CD4-positive, CD25-positive, alpha-beta regulatory T cell (primary cell): Measurements from ENCODE around the gene RUNX2. TPM values are rescaled to one million over a fixed set of nuclear protein-coding genes. Genes with fewer than 3 reads are reported as not detected.
A peak's percentile ranks its signal among the peaks of the same experiment; 100 is the strongest.

ENCODE experiments used
- ATAC-seq, 2 donors: fragments of 150-1000 bp; cut with Tn5 transposase; one replicate each; pipeline ENCODE4 v1.10.0; 2021; ENCODE audit warnings: low read depth in 2 of 2, moderate number of reproducible peaks in 2 of 2, moderate library complexity in 1 of 2
- DNase-seq, 3 donors: peaks; one replicate each; pipeline versions ENCODE4 v3.0.0 to v3.0.0-alpha.2; 2012 to 2022; ENCODE audit warnings: mixed read lengths in 1 of 3
- H3K27ac ChIP-seq: one replicate; pipeline ENCODE4 v1.7.0; 2013; ENCODE audit warnings: mild to moderate bottlenecking, low read length; ENCODE audit not compliant: insufficient read depth, poor library complexity, severe bottlenecking
- H3K27me3 ChIP-seq: one replicate; pipeline ENCODE4 v1.7.0; 2013; ENCODE audit warnings: low read length; ENCODE audit not compliant: control insufficient read depth, insufficient read depth
- H3K36me3 ChIP-seq: one replicate; pipeline ENCODE4 v1.7.0; 2013; ENCODE audit warnings: mild to moderate bottlenecking, low read length, moderate library complexity; ENCODE audit not compliant: control insufficient read depth, insufficient read depth
- H3K4me1 ChIP-seq: 2 replicates; pipeline ENCODE4 v1.7.0; 2013; ENCODE audit warnings: mild to moderate bottlenecking, low read length; ENCODE audit not compliant: insufficient read depth, control insufficient read depth, poor library complexity, severe bottlenecking
- H3K4me3 ChIP-seq: one replicate; pipeline ENCODE4 v1.7.0; 2013; ENCODE audit warnings: low read depth, mild to moderate bottlenecking, low read length, moderate library complexity
- H3K9me3 ChIP-seq, 2 experiments: 1 replicate in 1 of 2; 2 replicates in 1 of 2; pipeline ENCODE4 v1.7.0; 2013; ENCODE audit warnings: low read length in 2 of 2, mild to moderate bottlenecking in 1 of 2, moderate library complexity in 1 of 2; ENCODE audit not compliant: control insufficient read depth in 2 of 2
- H3K27ac Mint-ChIP-seq, 3 donors: one replicate each; pipeline ENCODE4 v1.8.0; 2020 to 2022; ENCODE audit warnings: mild to moderate bottlenecking in 3 of 3, mixed read lengths in 3 of 3, moderate library complexity in 2 of 3
- H3K27me3 Mint-ChIP-seq: one replicate; pipeline ENCODE4 v1.8.0; 2022; ENCODE audit warnings: mild to moderate bottlenecking, mixed read lengths
- H3K36me3 Mint-ChIP-seq: one replicate; pipeline ENCODE4 v1.8.0; 2020; ENCODE audit warnings: mixed read lengths
- H3K4me1 Mint-ChIP-seq, 4 donors: one replicate each; pipeline ENCODE4 v1.8.0; 2020 to 2022; ENCODE audit warnings: mixed read lengths in 4 of 4, mild to moderate bottlenecking in 1 of 4
- H3K4me3 Mint-ChIP-seq, 4 donors: one replicate each; pipeline ENCODE4 v1.8.0; 2020 to 2022; ENCODE audit warnings: mild to moderate bottlenecking in 4 of 4, mixed read lengths in 4 of 4, moderate library complexity in 3 of 4
- H3K9me3 Mint-ChIP-seq, 7 donors: one replicate each; pipeline ENCODE4 v1.8.0; 2020 to 2022; ENCODE audit warnings: mixed read lengths in 7 of 7, mild to moderate bottlenecking in 3 of 7, moderate library complexity in 2 of 7
- polyA plus RNA-seq, 4 donors: library from polyadenylated mRNA; unstranded; fragments of 300-500 nt; fragmentation: Illumina TruSeq; gene quantifications; one replicate each; pipeline ENCODE4 v1.2.3, GENCODE V29; 2021
- total RNA-seq: library from RNA; stranded (reverse); gene quantifications from one replicate; pipeline ENCODE4 v1.2.3, GENCODE V29; 2022

Gene RUNX2
- total and polyA plus RNA-seq, 5 donors from 2014 or later, result 5.3 to 30.0 (median 5.5) TPM

DNA sequence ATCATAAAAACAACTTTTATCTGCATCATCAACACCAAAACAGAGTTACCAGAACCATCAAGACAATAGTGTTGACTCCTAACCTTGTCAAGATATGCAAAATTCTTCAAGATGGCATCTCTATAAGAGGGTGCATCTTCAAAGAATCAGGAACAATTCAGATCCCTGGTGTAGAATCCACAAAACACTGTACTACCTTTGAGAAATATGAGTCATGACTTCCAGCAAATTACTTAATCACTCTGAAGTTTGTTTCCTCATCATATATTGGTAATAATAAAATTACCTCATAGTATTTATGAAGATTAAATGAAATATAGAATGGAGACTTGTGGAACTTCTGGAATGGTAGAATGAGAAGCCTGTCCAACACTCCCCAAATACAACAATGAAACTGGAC lies 270.9 kb downstream of the RUNX2 start:
- H3K27me3 ChIP-seq, result no peaks in the 10 kb centered on the region
- DNase-seq (no peak), ATAC-seq (no peak)
- H3K27ac ChIP-seq, result no peak overlapping the region
- Mint-ChIP-seq H3K9me3 (peaks cover 3 to 24% (median 9%) of the 10 kb centered on the region in 7 donors), H3K4me3 (no peak overlapping the region), H3K4me1 (peaks cover 13 to 30% (median 23%) of the 10 kb centered on the region in 4 donors), H3K27ac (no peak overlapping the region), H3K27me3 (peaks cover 16% of the 10 kb centered on the region), H3K36me3 (peaks cover 6% of the 10 kb centered on the region)
- peaks cover 20% of the 10 kb centered on the region for H3K4me1 ChIP-seq
- H3K36me3 ChIP-seq, result no peaks in the 10 kb centered on the region
- H3K9me3 ChIP-seq, result peaks cover 0 to 15% of the 10 kb centered on the region in 2 experiments
- no peak overlapping the region for H3K4me3 ChIP-seq

DNA sequence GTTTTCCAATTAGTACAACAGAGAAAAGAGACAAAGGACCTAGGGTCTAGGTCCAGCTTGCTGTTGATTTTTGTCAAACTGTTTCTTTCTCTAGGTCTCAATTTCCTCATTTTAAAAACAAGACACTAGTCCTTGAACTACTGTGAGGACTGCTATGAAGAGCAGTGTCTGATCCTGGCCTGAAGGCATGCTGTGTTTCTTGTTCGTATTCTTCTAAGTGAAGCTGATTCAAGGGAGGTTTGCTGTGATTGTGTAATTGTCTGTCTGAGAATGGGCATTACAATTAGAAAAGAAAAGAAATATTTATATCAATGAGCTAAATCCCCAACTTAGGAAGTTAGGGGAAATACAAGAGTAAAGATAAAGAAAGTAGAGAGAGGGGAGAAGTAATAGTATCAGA lies 277.8 kb downstream of the RUNX2 start:
- no peak for ATAC-seq
- H3K9me3 ChIP-seq, result peaks cover 0 to 3% of the 10 kb centered on the region in 2 experiments
- H3K4me1 Mint-ChIP-seq, result peaks cover 6 to 15% (median 9%) of the 10 kb centered on the region in 4 donors
- H3K4me1 ChIP-seq, result no peaks in the 10 kb centered on the region
- peaks cover 3 to 16% (median 9%) of the 10 kb centered on the region in 7 donors for H3K9me3 Mint-ChIP-seq
- H3K27me3 Mint-ChIP-seq, result peaks cover 22% of the 10 kb centered on the region
- no peaks in the 10 kb centered on the region for H3K36me3 ChIP-seq
- H3K4me3 ChIP-seq, result no peak overlapping the region
- no peaks in the 10 kb centered on the region for H3K27me3 ChIP-seq
- no peak overlapping the region for H3K4me3 Mint-ChIP-seq
- H3K36me3 Mint-ChIP-seq, result no peaks in the 10 kb centered on the region
- no peak overlapping the region for H3K27ac ChIP-seq
- no peak for DNase-seq
- H3K27ac Mint-ChIP-seq, result no peak overlapping the region

DNA sequence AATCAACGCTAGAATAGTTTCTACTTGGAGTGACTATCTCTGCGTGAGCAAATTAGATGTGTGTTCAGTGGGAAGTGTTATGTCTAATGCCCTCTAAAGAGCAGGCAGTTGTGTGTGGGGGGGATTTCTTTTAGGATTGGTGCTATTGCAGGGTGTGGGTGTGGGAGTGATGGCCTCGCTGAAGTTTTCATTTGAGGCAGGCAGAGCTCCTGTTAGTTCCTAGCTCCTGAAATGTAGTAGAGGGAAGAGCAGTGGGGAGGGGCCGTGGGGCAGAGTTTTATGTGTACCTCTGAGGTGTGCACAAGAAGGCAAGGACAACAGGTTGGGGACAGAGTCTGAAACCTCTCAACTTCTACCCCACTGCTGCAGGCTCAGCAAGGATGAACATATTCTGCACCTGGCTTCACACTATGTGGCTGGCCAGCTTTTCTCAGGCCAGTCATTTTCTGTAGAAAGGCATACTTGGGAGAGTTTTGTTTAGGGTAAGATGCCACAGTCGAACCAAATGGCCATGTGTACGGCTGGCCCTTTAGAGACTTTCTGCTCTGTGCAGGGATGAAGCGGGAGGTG lies 278.8 kb downstream of the RUNX2 start:
- H3K27me3 ChIP-seq, result no peaks in the 10 kb centered on the region
- no peak overlapping the region for H3K4me3 ChIP-seq
- Mint-ChIP-seq H3K9me3 (peaks cover 3 to 13% (median 8%) of the 10 kb centered on the region in 7 donors), H3K4me3 (peak overlapping the region in 1 of 4 donors; percentile 43), H3K36me3 (no peaks in the 10 kb centered on the region), H3K27me3 (peaks cover 19% of the 10 kb centered on the region), H3K27ac (peak overlapping the region in 1 of 3 donors; percentile 48), H3K4me1 (peaks cover 6 to 15% (median 9%) of the 10 kb centered on the region in 4 donors)
- no peaks in the 10 kb centered on the region for H3K36me3 ChIP-seq
- H3K4me1 ChIP-seq, result no peaks in the 10 kb centered on the region
- DNase-seq (no peak), ATAC-seq (no peak)
- H3K27ac ChIP-seq, result no peak overlapping the region
- peaks cover 0 to 3% of the 10 kb centered on the region in 2 experiments for H3K9me3 ChIP-seq

GRCh38 chr6:45607798-45608197 lies 279.7 kb downstream of the RUNX2 start:
- ATAC-seq (no peak), DNase-seq (no peak)
- Histone ChIP-seq H3K4me1 (no peaks in the 10 kb centered on the region), H3K4me3 (no peak overlapping the region), H3K36me3 (no peaks in the 10 kb centered on the region), H3K9me3 (peaks cover 0 to 3% of the 10 kb centered on the region in 2 experiments), H3K27ac (no peak overlapping the region), H3K27me3 (no peaks in the 10 kb centered on the region)
- no peaks in the 10 kb centered on the region for H3K36me3 Mint-ChIP-seq
- no peak overlapping the region for H3K4me3 Mint-ChIP-seq
- H3K4me1 Mint-ChIP-seq, result peaks cover 6 to 15% (median 9%) of the 10 kb centered on the region in 4 donors
- peak overlapping the region in 1 of 3 donors; percentile 46 for H3K27ac Mint-ChIP-seq
- H3K9me3 Mint-ChIP-seq, result peaks cover 2 to 11% (median 6%) of the 10 kb centered on the region in 7 donors
- peaks cover 16% of the 10 kb centered on the region for H3K27me3 Mint-ChIP-seq

DNA sequence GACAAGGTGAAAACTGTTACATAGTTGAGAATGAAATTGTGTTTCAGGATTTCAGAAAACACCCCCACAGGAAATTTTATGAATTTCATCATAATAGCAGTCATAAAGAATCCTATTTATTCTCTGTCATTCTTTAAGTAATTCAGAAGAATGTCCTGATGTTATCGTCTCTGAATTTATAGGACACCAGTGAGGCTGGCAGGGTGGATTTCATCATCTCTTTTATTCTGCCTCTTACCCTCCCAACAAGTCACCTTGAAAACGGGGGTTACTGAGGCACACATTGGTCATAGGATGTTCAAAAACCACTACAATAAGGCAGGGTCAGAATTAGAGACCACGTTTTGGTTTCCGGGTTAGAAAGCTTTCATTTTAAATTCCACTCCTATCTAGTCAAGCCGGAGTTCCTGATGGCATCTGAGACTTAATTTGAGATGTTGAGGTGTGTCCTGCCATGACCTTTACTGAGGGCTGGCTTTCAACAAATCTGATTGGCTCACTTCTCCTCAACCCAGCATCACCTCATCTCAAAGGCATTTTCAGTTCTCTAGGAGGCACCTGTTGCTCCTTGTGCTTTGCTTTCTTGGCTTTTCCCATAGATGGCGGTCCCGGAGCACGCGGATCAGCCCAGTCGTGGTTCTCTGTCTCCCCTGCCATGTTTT lies 280.3 kb downstream of the RUNX2 start:
- peaks cover 2 to 9% (median 4%) of the 10 kb centered on the region in 7 donors for H3K9me3 Mint-ChIP-seq
- no peak overlapping the region for H3K4me3 Mint-ChIP-seq
- DNase-seq (no peak), ATAC-seq (no peak)
- peak overlapping the region in 2 of 3 donors; percentile 46 to 53 for H3K27ac Mint-ChIP-seq
- Histone ChIP-seq H3K27ac (no peak overlapping the region), H3K9me3 (peaks cover 0 to 3% of the 10 kb centered on the region in 2 experiments), H3K4me1 (no peaks in the 10 kb centered on the region), H3K36me3 (no peaks in the 10 kb centered on the region), H3K27me3 (no peaks in the 10 kb centered on the region), H3K4me3 (no peak overlapping the region)
- peaks cover 6 to 15% (median 9%) of the 10 kb centered on the region in 4 donors for H3K4me1 Mint-ChIP-seq
- H3K36me3 Mint-ChIP-seq, result no peaks in the 10 kb centered on the region
- H3K27me3 Mint-ChIP-seq, result peaks cover 20% of the 10 kb centered on the region

DNA sequence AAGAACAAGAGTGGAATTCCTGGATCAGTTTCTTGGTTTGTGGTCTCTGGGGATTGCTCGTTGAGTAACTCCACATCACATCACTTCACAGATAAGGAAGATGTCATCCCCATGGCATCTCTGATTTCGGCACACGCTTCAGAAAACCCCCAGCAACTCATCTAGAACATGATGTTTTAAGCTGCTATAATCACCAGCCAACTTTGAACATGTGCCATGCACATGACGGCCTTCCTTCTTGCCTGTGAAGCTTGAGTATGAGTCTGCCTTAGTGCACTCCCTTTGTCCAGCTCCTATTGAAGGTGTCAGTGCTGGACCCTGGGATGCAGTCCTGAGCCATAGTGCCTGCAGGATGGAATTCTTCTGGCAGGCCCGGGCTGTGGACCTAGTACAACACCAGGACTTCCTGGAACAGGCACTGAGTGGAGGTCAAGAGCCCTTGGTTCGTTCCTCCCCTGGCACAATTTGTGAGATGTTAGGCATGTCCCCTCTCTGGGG lies 281.1 kb downstream of the RUNX2 start:
- H3K9me3 Mint-ChIP-seq, result peaks cover 1 to 3% (median 2%) of the 10 kb centered on the region in 7 donors
- ATAC-seq (no peak), DNase-seq (no peak)
- no peak overlapping the region for H3K4me3 Mint-ChIP-seq
- H3K27ac ChIP-seq, result no peak overlapping the region
- no peaks in the 10 kb centered on the region for H3K4me1 ChIP-seq
- H3K27me3 Mint-ChIP-seq, result peaks cover 19% of the 10 kb centered on the region
- no peaks in the 10 kb centered on the region for H3K36me3 Mint-ChIP-seq
- no peaks in the 10 kb centered on the region for H3K9me3 ChIP-seq
- no peaks in the 10 kb centered on the region for H3K27me3 ChIP-seq
- no peak overlapping the region for H3K4me3 ChIP-seq
- peaks cover 3 to 12% (median 7%) of the 10 kb centered on the region in 4 donors for H3K4me1 Mint-ChIP-seq
- peak overlapping the region in 1 of 3 donors; percentile 31 for H3K27ac Mint-ChIP-seq
- H3K36me3 ChIP-seq, result no peaks in the 10 kb centered on the region

DNA sequence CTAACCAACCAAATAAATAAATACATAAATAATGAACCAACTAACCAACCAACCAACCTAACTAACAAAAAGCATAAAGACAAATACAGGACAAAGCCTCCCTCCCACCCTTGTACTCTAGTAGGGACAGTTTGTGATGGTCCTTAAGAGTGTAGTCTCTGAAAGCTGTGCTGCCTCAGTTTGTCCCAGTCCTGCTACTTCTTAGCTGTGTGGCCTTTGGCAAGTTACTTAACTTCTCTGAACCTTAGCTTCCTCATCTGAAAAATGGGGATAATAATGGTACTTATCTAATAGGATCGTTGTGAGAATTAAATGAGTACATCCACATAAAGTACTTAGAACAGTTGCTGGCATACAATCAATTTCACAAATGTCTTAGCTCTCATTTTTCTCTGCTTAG lies 282.2 kb downstream of the RUNX2 start:
- DNase-seq, result no peak
- no peaks in the 10 kb centered on the region for H3K4me1 ChIP-seq
- H3K27ac ChIP-seq, result no peak overlapping the region
- Mint-ChIP-seq H3K9me3 (peaks cover 0 to 2% (median 0%) of the 10 kb centered on the region in 7 donors), H3K27ac (no peak overlapping the region), H3K4me1 (peaks cover 0 to 9% (median 6%) of the 10 kb centered on the region in 4 donors), H3K27me3 (peaks cover 14% of the 10 kb centered on the region), H3K4me3 (no peak overlapping the region), H3K36me3 (peaks cover 2% of the 10 kb centered on the region)
- no peak for ATAC-seq
- no peaks in the 10 kb centered on the region for H3K9me3 ChIP-seq
- H3K27me3 ChIP-seq, result no peaks in the 10 kb centered on the region
- H3K4me3 ChIP-seq, result no peak overlapping the region
- no peaks in the 10 kb centered on the region for H3K36me3 ChIP-seq
